Stimulated activated CD8-positive, alpha-beta memory T cell treated with anti-CD3 and anti-CD28 coated beads, Interleukin-2, amount 100 ng/mL, for 1 hour (primary cell): ENCODE results near the gene IFIH1.

Experiments used
- DNase-seq, 2 donors: peaks; one replicate each; pipeline ENCODE4 v3.0.0-alpha.2; 2020; ENCODE audit warnings: low read depth in 2 of 2

The IFIH1 gene

GRCh38 chr2:162318328-162319180, at the start of gene IFIH1:
IFIH1 (minus strand) TSS chr2:162318684; CDS start chr2:162318307, 377 bp downstream.
- DNase-seq: peak; percentile 36 to 48

DNA sequence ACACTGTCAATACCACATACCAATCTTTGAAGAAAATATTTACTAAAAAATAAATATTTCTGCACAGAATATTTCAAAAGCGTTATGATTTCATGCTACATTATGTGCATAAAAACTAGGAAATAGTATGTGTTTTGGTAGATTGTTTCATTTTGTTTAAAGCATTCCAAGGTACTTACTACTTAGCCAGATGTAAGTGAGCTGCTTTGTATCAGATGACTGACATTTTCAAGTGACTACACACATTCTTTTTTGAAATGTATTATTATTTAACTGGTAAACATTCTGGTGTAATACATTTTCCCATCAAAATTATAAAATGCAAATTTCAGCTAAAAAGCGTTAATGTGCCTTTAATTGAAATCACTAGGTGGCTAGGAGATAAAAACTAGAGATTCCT, 46.9 kb upstream of the IFIH1 start:
- no peak for DNase-seq

GRCh38 chr2:162344617-162344950, 26.1 kb upstream of the IFIH1 start:
- DNase-seq: no peak

DNA sequence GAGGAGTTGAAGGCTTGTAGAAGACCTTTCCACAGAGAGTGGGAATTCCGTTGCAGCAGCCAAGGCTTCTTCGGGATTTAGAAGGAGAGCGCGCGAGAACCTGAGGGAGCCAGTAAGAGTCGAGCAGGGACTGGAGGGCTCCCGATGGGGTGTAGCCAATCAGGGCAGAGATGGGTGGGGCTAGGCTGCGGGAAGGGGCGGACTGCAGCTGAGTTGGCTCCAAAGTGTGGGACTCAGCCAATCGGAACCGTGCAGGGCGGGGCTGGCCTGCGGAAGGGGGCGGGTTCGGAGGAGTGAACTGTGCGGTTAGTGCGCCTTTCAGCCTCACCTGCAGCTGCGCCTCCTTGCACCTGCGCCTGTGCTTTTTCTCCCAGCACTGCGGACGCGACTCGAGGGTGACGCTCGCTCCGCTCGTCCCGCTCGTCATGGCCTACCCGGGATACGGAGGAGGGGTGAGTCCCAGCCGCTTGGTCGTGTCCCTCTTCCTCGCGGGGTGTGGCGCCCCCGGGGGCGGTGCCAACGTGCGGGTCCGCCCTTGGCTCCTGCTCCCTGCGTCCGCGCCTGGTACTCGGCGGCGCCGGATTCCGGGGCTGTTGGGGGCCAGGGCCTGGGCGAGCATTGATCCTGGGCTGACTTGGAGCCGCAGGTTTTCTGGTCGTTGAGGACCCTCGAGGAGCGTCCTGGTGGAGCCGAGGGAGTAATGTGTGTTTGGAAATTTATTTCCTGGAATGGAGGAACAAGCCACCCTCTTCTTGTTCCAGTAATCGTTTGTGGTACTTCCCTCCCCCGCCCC, 25.5 kb upstream of the IFIH1 start, which contains the start of gene GCA:
TSS of gene GCA (plus strand) at position 309 of the 793 bp plus-strand sequence. CDS start at position 426, 117 bp downstream.
- peak; percentile 93 to 94 for DNase-seq

DNA sequence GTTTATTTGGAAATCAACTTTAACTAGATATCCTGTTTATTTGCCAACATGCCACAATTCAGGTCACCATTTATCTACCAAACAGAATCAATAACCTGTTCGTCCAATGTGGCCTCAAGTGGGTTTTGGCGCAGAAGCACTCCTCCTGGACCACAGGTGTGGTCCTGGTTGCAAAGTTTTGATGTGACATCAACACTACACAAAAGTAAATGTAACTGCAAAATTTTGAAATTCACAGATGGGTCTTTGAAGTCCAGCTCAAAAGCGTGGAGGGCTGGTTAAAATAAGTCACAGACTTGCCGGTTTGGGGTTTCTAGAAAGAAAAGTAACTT, 25.0 kb upstream of the IFIH1 start:
- no peak for DNase-seq

DNA sequence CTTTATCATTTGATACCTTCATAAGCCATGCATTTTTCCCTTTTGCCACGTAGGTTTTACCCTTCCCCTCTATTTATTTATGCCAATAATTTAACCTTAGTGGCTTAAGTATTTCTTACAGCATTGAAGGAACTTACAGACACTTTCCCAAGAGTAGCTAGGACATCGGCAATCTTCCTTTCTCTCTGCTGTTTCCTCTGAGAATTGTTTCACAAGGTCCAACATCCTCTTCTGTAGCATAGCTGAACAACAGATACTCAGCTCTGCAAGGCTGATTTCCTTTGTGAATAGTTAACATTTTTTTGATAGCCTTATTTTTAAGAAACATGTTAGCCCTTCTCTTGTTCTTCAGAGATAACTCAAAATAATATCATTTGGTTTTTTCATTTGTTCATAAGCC, 24.4 kb upstream of the IFIH1 start:
- no peak for DNase-seq

DNA sequence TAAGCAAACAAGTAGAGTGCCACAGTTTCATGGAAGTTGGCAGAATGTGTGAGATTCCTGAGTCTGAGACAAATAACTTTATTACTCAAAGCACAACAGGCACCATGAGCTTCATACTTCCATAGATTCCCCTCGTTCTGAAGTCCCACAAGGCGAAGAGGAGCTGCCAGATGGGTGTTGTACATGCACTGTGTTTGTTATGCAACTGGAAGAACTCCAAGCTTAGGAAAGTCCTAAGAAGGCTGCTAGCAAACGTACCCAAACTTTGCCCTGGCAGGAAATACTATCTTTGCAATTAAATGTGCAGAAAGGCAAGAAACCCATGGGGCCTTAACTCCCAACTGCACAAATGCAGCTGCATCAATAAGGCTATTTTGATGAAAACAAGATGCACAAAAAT, 23.8 kb upstream of the IFIH1 start:
- no peak for DNase-seq

DNA sequence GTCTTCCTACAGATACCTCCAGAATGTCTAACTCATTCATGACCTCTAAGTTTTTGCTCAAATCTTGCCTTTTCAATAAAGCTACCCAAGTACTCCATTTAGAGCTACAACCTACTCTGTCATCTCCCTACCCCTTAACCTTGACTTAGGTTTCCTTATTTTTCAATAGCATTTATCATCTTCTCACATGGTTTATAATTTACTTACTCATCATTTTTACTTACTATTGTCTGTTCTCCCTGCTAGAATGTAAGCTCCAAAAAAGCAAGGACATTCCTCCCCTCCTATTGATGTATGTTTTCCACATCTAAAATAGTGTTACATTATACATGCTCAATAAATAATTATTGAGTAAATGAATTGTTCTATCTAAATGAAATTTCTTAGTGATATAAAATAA, 22.3 kb upstream of the IFIH1 start:
- DNase-seq: no peak

- no peak for DNase-seq
Observed at GRCh38 chr2:162337868-162338267, 19.4 kb upstream of the IFIH1 start.

DNA sequence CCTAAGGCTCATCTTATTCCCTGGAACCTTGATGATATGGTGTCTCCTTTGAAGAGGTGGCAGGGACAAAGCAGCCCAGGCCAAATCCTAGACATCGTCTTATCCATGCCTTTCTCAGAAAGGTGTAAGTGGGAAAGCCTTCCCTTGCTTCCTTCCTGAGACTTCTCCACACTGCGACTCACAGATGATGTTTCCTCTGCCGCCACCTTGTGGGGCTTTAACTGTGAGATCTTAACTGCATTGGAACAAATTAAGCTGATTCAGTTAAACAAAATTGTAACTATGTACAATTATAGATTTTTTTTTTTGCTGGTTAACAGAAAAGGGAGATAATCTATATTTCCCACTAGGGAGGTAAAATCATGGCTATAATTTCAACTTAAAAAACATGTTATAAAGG, 15.5 kb upstream of the IFIH1 start:
- no peak for DNase-seq

GRCh38 chr2:162330881-162331280, 12.4 kb upstream of the IFIH1 start:
- DNase-seq: no peak

DNA sequence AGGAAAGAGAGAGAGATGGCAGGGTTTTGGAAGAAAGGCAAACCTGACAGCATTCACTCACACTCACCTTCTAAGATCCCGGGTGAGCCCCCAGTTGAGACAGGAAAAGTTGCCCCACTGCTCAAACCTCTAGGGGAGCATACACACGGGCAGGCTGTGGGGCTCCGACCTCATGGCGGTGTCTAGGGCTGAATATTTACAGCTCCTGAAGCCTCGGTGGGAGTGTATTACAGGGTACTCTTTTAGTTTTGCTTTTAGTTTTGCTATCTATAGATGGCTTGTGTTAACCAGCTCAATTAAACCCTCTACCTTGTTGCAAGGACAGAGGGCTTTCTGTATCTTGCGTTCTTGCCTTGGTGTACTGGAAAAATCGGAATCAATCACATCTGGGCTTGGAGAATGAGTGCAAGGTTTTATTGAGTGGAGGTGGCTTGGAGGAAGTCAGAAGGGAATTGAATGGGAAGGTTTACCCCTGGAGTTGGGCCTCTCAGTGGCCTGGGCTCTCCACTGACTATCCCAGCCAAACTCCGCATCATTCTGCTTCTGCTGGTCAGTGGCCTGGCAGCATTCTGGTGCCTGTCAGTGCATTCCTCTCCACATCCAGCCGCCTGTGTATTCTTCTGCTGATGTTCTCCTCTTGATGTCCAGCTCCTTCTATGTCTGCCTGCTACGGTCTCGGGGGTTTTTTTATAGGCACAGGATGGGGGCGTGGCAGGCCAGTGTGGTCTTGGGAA, 10.1 kb upstream of the IFIH1 start:
- no peak for DNase-seq

- no peak for DNase-seq
Observed at GRCh38 chr2:162327806-162328205, 9.3 kb upstream of the IFIH1 start.

DNA sequence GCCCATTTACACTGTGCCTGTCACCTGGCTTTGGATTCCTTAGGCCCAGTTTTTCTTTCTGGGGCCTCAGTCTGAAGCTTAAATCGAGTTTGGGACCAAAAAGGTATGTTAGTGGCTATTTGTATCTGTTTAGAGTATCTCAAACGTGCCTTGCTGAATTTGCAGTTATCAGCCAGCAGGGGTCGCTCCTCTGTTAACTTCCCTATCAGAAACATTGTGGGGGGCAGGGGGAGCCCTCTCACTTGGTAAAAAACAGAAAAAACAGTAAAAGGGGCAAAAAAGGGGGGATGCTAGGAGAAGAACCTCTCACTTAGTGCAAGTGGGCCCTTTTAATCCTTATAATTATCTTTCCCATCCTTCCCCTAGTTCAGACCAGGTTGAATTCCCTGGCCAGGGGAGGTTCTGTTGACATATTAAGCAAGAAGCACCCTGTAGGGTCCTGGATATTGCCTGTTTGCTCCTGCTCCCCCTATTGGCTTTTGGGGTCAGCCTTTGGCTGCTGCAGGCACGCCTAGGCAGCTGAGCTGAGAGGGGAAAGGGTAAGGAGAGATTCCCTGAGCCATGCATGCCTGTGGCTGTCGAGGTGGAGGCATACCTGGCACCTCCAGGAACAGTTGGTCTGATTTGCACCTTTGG, 8.8 kb upstream of the IFIH1 start:
- DNase-seq: no peak

- DNase-seq: no peak
Observed at GRCh38 chr2:162324953-162325352, 6.5 kb upstream of the IFIH1 start.

- DNase-seq: no peak
Observed at GRCh38 chr2:162320864-162321517, 2.5 kb upstream of the IFIH1 start.

GRCh38 chr2:162317861-162318327, 590 bp downstream of the IFIH1 start:
- no peak for DNase-seq

DNA sequence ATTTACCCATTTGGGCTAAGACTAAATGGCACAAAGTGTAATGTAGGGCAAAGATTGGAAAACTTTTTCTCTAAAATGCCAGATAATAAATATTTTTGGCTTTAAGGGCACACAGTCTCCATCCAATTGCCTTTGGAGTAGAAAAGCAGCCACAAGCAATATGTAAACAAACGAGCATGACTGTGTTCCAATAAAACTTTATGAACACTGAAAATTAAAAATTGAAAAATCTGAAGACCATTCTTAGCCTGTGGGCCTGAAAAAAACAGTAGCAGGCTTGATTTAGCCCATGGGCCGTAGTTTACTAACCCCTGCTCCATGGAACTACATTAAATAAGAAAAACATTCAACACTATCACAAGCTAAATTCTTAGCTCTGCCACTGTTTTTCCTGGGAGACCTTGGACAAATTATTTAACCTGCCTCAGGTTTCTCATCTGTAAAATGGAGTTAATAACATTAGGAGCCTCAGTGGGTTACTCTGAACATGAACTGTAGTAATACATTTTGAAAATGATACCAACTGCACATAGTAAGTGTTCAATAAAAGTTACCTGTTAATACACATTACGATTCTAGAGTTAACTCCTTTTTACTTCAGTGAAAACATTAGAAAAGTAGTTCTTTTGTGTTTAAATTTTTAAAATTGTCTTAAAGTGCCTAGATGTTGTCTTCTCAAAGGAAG, 1.3 kb downstream of the IFIH1 start:
- DNase-seq: no peak

- no peak for DNase-seq
Observed at GRCh38 chr2:162316590-162316989, 1.9 kb downstream of the IFIH1 start.

DNA sequence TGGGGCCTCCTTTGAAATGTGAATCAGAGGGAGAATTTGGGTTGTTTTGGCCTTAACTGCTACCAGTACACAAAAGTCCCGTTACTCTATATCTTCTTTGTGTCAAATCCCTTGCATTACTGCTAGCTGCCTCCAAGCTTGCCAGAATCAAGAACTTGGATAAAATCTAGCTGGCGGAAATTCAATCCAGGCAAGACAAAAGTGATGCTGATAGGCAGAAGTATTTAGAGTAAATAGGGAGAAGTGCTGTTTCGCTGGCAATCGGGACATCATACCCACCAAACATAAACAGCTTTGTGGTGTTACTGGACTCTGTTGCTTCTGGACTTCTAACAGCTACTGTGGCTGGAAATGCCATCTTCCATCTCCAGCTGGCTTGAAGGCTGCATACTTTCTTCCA, 2.5 kb downstream of the IFIH1 start:
- DNase-seq: no peak

GRCh38 chr2:162312853-162313252, 5.6 kb downstream of the IFIH1 start:
- no peak for DNase-seq
